ENCODE results near the gene F11.
A peak's percentile ranks its signal among the peaks of the same experiment; 100 is the strongest.

The F11 gene

GRCh38 chr4:186294160-186294559 is 28.2 kb downstream of the F11 start:
- Histone ChIP-seq H3K27me3 (replicated peaks in 2 of 5; ENCODE audit: control insufficient read depth in 4 of 5, insufficient read depth in 5 of 5, low read length in 4 of 5) (peaks cover 2 to 21% (median 13%) of the 10 kb centered on the region in 5 experiments), H3K27ac (ENCODE audit: insufficient read depth in 1 of 2, low read depth in 1 of 2, low read length in 2 of 2, poor library complexity in 1 of 2, severe bottlenecking in 2 of 2) (no peak overlapping the region), H3K4me3 (ENCODE audit: control insufficient read depth in 1 of 7, extremely low read depth in 1 of 7, insufficient read depth in 4 of 7, low read depth in 2 of 7, low read length in 6 of 7) (no peak overlapping the region), H3K9me3 (ENCODE audit: control extremely low read depth in 1 of 5, control insufficient read depth in 4 of 5, insufficient read depth in 2 of 5, low read depth in 1 of 5, low read length in 4 of 5) (no peaks in the 10 kb centered on the region), H3K4me1 (ENCODE audit: control extremely low read depth in 1 of 4, control insufficient read depth in 4 of 4, insufficient read depth in 4 of 4, low read length in 3 of 4) (peaks cover 0 to 5% (median 2%) of the 10 kb centered on the region in 4 experiments), H3K36me3 (ENCODE audit: control insufficient read depth in 4 of 4, insufficient read depth in 4 of 4, low read length in 3 of 4) (no peaks in the 10 kb centered on the region)
- 88% methylated on average over 4 of the region's 9 CpGs for WGBS (ENCODE audit: insufficient coverage)
- ChIA-PET CTCF (interaction anchor here (2.8 kb wide), 1 partner anchor 294 kb away, joined by 20 read pairs; no protein-coding TSS in a partner anchor), POLR2A (no interaction called here)
- DNase-seq: no peak

- no peak overlapping the region for H3K4me3 ChIP-seq (ENCODE audit: control insufficient read depth in 1 of 7, extremely low read depth in 1 of 7, insufficient read depth in 4 of 7, low read depth in 2 of 7, low read length in 6 of 7)
- POLR2A ChIA-PET: no interaction called here
- no peaks in the 10 kb centered on the region for H3K36me3 ChIP-seq (ENCODE audit: control insufficient read depth in 4 of 4, insufficient read depth in 4 of 4, low read length in 3 of 4)
Observed at GRCh38 chr4:186296481-186296880, 30.5 kb downstream of the F11 start.

GRCh38 chr4:186297013-186297645 is 31.1 kb downstream of the F11 start:
- WGBS (ENCODE audit: insufficient coverage): no CpG with 5 or more reads among the region's 21 CpGs
- peak; percentile 32 to 67 (median 51) for DNase-seq

More at GRCh38 chr4:186296481-186296880, 30.5 kb downstream of the F11 start:
- CTCF ChIA-PET: interaction anchor here (0.9 to 2.8 kb wide), 4 partner anchors 9 to 296 kb away, joined by 3 to 20 read pairs (median 4); no protein-coding TSS in a partner anchor
- DNase-seq: no peak
- Histone ChIP-seq H3K4me1 (ENCODE audit: control extremely low read depth in 1 of 4, control insufficient read depth in 4 of 4, insufficient read depth in 4 of 4, low read length in 3 of 4) (peaks cover 0 to 5% (median 2%) of the 10 kb centered on the region in 4 experiments), H3K27ac (ENCODE audit: insufficient read depth in 1 of 2, low read depth in 1 of 2, low read length in 2 of 2, poor library complexity in 1 of 2, severe bottlenecking in 2 of 2) (no peak overlapping the region), H3K9me3 (ENCODE audit: control extremely low read depth in 1 of 5, control insufficient read depth in 4 of 5, insufficient read depth in 2 of 5, low read depth in 1 of 5, low read length in 4 of 5) (no peaks in the 10 kb centered on the region), H3K27me3 (replicated peaks in 2 of 5; ENCODE audit: control insufficient read depth in 4 of 5, insufficient read depth in 5 of 5, low read length in 4 of 5) (peaks cover 4 to 38% (median 20%) of the 10 kb centered on the region in 5 experiments)
- 42% methylated on average over 2 of the region's 4 CpGs for WGBS (ENCODE audit: insufficient coverage)

GRCh38 chr4:186298031-186298647 is 32.1 kb downstream of the F11 start:
- ChIA-PET POLR2A (no interaction called here), CTCF (interaction anchor here (1.3 kb wide), 1 partner anchor 9 kb away, joined by 5 read pairs; no protein-coding TSS in a partner anchor)
- WGBS (ENCODE audit: insufficient coverage): 11% methylated on average over 35 of the region's 39 CpGs
- Histone ChIP-seq H3K9me3 (ENCODE audit: control extremely low read depth in 1 of 5, control insufficient read depth in 4 of 5, insufficient read depth in 2 of 5, low read depth in 1 of 5, low read length in 4 of 5) (no peaks in the 10 kb centered on the region), H3K4me3 (ENCODE audit: control insufficient read depth in 1 of 7, extremely low read depth in 1 of 7, insufficient read depth in 4 of 7, low read depth in 2 of 7, low read length in 6 of 7) (peak overlapping the region in 1 of 7 experiments; percentile 8), H3K27ac (ENCODE audit: insufficient read depth in 1 of 2, low read depth in 1 of 2, low read length in 2 of 2, poor library complexity in 1 of 2, severe bottlenecking in 2 of 2) (no peak overlapping the region), H3K36me3 (ENCODE audit: control insufficient read depth in 4 of 4, insufficient read depth in 4 of 4, low read length in 3 of 4) (no peaks in the 10 kb centered on the region), H3K27me3 (replicated peaks in 2 of 5; ENCODE audit: control insufficient read depth in 4 of 5, insufficient read depth in 5 of 5, low read length in 4 of 5) (peaks cover 4 to 38% (median 20%) of the 10 kb centered on the region in 5 experiments), H3K4me1 (ENCODE audit: control extremely low read depth in 1 of 4, control insufficient read depth in 4 of 4, insufficient read depth in 4 of 4, low read length in 3 of 4) (peaks cover 0 to 5% (median 2%) of the 10 kb centered on the region in 4 experiments)
- DNase-seq: peak in 2 of 3 donors; percentile 6 to 20

More at GRCh38 chr4:186297013-186297645, 31.1 kb downstream of the F11 start:
- Histone ChIP-seq H3K9me3 (ENCODE audit: control extremely low read depth in 1 of 5, control insufficient read depth in 4 of 5, insufficient read depth in 2 of 5, low read depth in 1 of 5, low read length in 4 of 5) (no peaks in the 10 kb centered on the region), H3K27me3 (replicated peaks in 2 of 5; ENCODE audit: control insufficient read depth in 4 of 5, insufficient read depth in 5 of 5, low read length in 4 of 5) (peaks cover 4 to 38% (median 20%) of the 10 kb centered on the region in 5 experiments), H3K36me3 (ENCODE audit: control insufficient read depth in 4 of 4, insufficient read depth in 4 of 4, low read length in 3 of 4) (no peaks in the 10 kb centered on the region), H3K4me1 (ENCODE audit: control extremely low read depth in 1 of 4, control insufficient read depth in 4 of 4, insufficient read depth in 4 of 4, low read length in 3 of 4) (peaks cover 0 to 5% (median 2%) of the 10 kb centered on the region in 4 experiments), H3K27ac (ENCODE audit: insufficient read depth in 1 of 2, low read depth in 1 of 2, low read length in 2 of 2, poor library complexity in 1 of 2, severe bottlenecking in 2 of 2) (no peak overlapping the region), H3K4me3 (ENCODE audit: control insufficient read depth in 1 of 7, extremely low read depth in 1 of 7, insufficient read depth in 4 of 7, low read depth in 2 of 7, low read length in 6 of 7) (no peak overlapping the region)
- ChIA-PET CTCF (interaction anchor here (0.9 to 2.8 kb wide), 4 partner anchors 8 to 296 kb away, joined by 3 to 20 read pairs (median 4); no protein-coding TSS in a partner anchor), POLR2A (no interaction called here)

DNA sequence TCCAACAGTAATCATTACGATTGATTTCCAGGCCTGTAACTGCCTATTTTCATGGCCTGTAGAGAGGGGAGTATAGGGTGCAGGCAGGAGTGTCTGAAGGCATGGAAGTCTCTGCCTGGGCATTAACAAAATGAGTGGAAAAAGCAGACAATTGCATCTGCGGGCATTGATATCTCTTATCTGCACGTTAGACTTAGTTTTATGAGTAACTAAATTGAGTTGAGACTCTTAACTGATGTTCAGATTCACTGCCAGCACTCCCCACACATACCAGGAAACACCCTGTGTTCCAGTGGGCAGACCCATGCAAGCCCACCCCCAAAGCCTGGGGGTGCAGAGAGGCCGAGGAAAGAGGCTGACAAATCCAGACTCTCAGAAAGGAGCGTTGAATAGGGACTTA is 33.3 kb downstream of the F11 start:
- WGBS (ENCODE audit: insufficient coverage): 96% methylated on average over 4 of the region's 5 CpGs
- Histone ChIP-seq H3K27me3 (replicated peaks in 2 of 5; ENCODE audit: control insufficient read depth in 4 of 5, insufficient read depth in 5 of 5, low read length in 4 of 5) (peaks cover 4 to 38% (median 20%) of the 10 kb centered on the region in 5 experiments), H3K9me3 (ENCODE audit: control extremely low read depth in 1 of 5, control insufficient read depth in 4 of 5, insufficient read depth in 2 of 5, low read depth in 1 of 5, low read length in 4 of 5) (no peaks in the 10 kb centered on the region), H3K4me1 (ENCODE audit: control extremely low read depth in 1 of 4, control insufficient read depth in 4 of 4, insufficient read depth in 4 of 4, low read length in 3 of 4) (peaks cover 0 to 5% (median 2%) of the 10 kb centered on the region in 4 experiments), H3K27ac (ENCODE audit: insufficient read depth in 1 of 2, low read depth in 1 of 2, low read length in 2 of 2, poor library complexity in 1 of 2, severe bottlenecking in 2 of 2) (no peak overlapping the region), H3K36me3 (ENCODE audit: control insufficient read depth in 4 of 4, insufficient read depth in 4 of 4, low read length in 3 of 4) (no peaks in the 10 kb centered on the region), H3K4me3 (ENCODE audit: control insufficient read depth in 1 of 7, extremely low read depth in 1 of 7, insufficient read depth in 4 of 7, low read depth in 2 of 7, low read length in 6 of 7) (no peak overlapping the region)
- CTCF ChIA-PET: interaction anchor here (0.7 to 1.8 kb wide), 3 partner anchors 10 to 293 kb away, joined by 3 to 6 read pairs (median 5); no protein-coding TSS in a partner anchor
- no peak for DNase-seq
- POLR2A ChIA-PET: no interaction called here

- Histone ChIP-seq H3K27ac (ENCODE audit: insufficient read depth in 1 of 2, low read depth in 1 of 2, low read length in 2 of 2, poor library complexity in 1 of 2, severe bottlenecking in 2 of 2) (no peak overlapping the region), H3K4me3 (ENCODE audit: control insufficient read depth in 1 of 7, extremely low read depth in 1 of 7, insufficient read depth in 4 of 7, low read depth in 2 of 7, low read length in 6 of 7) (no peak overlapping the region), H3K4me1 (ENCODE audit: control extremely low read depth in 1 of 4, control insufficient read depth in 4 of 4, insufficient read depth in 4 of 4, low read length in 3 of 4) (peaks cover 0 to 5% (median 2%) of the 10 kb centered on the region in 4 experiments), H3K27me3 (replicated peaks in 2 of 5; ENCODE audit: control insufficient read depth in 4 of 5, insufficient read depth in 5 of 5, low read length in 4 of 5) (peaks cover 4 to 40% (median 20%) of the 10 kb centered on the region in 5 experiments), H3K9me3 (ENCODE audit: control extremely low read depth in 1 of 5, control insufficient read depth in 4 of 5, insufficient read depth in 2 of 5, low read depth in 1 of 5, low read length in 4 of 5) (no peaks in the 10 kb centered on the region), H3K36me3 (ENCODE audit: control insufficient read depth in 4 of 4, insufficient read depth in 4 of 4, low read length in 3 of 4) (no peaks in the 10 kb centered on the region)
- WGBS (ENCODE audit: insufficient coverage): 100% methylated on average over 1 of the region's 6 CpGs
- DNase-seq: no peak
- POLR2A ChIA-PET: no interaction called here
- CTCF ChIA-PET: interaction anchor here (1.3 kb wide), 1 partner anchor 286 kb away, joined by 3 read pairs; no protein-coding TSS in a partner anchor
Observed at GRCh38 chr4:186300659-186301390, 34.8 kb downstream of the F11 start.
